ENCODE results near the gene UQCC2. TPM values are rescaled to one million over a fixed set of nuclear protein-coding genes. Genes with fewer than 3 reads are reported as not detected.

The UQCC2 gene
- polyA plus RNA-seq, 3 donors = 58.5 to 68.6 (median 65.6) TPM

DNA sequence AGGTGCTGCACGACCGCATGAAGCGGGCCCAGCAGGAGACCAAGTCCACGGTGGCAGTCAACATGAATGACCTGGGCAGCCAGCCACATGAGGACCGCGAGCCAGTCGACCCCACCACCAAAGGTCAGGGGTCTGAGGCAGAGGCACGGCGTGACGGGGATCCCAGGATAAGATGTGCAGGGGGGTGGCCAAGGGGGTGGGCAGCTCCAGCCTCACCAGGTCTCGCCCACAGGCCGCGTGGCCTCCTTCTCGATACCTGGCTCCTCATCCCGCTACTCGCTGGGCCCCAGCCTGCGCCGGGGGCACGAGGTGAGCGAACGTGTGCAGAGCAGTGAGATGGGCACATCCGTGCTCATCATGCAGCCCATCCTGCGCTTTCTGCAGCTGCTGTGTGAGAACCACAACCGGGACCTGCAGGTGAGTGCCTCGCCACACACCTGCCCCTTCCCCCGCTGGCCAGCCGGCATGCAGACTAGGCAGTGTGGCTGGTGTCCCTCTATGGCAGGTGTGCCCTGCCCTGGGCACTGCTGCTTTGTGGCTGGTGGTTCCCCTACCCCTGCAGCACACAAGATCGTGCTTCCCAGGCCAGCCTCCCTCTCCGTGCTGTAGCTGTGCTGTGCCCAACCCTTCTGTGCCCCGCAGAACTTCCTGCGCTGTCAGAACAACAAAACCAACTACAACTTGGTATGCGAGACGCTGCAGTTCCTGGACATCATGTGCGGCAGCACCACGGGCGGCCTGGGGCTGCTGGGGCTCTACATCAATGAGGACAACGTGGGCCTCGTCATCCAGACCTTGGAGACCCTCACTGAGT, 25.9 kb downstream of the UQCC2 start:
- no peak for DNase-seq (ENCODE audit: extremely low read depth in 1 of 11, low read depth in 9 of 11, low spot score in 4 of 11)

DNA sequence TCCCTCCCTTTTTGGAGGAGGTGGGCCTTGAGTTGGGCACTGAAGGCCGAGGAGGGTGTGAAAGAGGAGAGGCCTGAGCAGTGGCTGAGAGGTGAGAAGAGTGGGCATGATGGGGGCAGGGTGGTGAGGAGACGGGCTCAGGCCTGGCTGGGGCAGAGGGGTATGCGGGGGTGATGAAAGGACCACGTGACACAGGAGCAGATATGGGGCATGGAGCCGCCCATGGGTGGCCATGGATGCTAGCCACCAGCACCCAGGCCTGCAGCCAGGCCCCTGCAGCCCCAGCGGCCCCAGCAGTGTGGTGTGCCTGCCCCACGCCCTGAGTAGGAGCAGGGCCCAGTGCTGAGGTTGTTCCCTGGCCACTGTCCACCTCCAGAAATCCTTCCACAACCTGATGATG, 26.5 kb downstream of the UQCC2 start:
- no peak for DNase-seq (ENCODE audit: extremely low read depth in 1 of 11, low read depth in 9 of 11, low spot score in 4 of 11)

DNA sequence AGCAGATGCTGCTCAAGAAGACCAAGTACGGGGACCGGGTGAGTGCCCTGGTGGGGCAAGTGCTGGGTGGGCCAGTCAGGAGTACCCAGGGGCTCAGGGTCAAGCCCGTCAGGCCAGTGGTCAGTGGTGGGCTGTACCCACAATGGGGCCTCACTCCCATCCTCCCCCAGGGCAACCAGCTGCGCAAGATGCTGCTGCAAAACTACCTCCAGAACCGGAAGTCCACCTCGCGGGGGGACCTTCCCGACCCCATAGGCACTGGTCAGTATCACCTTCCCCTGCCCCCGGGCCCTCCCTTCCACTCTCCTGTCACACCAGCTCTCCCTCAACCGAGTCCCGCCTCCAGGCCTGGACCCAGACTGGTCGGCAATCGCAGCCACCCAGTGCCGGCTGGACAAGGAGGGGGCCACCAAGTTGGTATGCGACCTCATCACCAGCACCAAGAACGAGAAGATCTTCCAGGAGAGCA, 27.0 kb downstream of the UQCC2 start:
- DNase-seq (ENCODE audit: extremely low read depth in 1 of 11, low read depth in 9 of 11, low spot score in 4 of 11) = no peak

DNA sequence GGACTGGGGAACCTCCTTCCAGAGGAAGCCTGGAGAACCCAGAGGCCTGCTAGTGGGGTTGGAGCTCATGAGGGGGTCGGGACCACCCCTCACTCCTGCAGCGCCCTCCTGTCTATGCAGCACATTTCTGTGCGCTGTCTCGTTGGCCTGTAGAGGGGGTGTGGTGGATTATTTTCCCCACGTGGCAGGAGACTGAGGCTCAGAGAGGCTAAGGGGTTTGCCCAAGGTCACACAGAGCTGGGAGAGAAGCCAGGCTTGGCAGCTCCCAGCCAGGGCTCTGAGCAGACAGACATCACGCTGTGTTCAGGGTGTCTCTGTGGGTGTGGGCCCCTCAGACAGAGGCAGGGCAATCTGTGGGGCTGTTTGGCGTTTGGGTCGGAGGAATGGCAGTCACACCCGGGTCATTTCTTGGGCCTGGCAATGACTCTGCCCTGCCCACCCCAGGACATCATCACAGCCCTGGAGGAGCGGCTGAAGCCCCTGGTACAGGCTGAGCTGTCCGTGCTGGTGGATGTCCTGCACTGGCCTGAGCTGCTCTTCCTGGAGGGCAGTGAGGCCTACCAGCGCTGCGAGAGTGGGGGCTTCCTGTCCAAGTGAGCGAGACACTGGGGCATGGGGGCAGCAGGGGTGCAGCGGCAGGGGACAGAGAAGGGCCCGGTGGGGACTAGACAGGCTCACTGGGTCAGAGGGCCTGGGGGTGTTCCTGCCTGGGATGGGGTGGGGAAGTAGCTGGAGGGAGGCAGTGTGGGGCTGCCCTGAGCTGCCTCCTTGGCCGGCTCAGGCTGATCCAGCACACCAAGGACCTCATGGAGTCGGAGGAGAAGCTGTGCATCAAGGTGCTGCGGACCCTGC, 27.7 kb downstream of the UQCC2 start:
- no peak for DNase-seq (ENCODE audit: extremely low read depth in 1 of 11, low read depth in 9 of 11, low spot score in 4 of 11)

DNA sequence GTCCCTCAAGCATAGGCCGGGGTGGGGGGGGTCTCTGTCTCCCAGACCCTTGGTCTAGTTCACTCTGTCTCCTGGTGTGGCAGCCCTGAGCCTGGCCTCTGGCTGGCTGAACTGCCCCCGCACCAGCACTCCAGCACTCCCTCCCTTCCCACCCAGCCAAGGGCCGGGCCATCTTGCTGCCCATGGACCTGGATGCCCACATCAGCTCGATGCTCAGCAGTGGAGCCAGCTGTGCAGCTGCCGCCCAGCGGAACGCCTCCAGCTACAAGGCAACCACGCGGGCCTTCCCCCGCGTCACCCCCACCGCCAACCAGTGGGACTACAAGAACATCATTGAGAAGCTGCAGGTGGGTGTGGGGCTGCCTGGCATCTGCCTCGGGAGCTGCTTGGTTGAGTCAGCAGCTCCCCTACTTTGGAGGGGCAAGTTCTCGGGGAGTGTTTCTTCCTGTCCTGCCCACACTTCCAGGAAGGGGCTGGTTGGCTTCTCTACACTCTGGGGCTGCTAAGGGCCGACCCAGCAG, 28.4 kb downstream of the UQCC2 start:
- no peak for DNase-seq (ENCODE audit: extremely low read depth in 1 of 11, low read depth in 9 of 11, low spot score in 4 of 11)

DNA sequence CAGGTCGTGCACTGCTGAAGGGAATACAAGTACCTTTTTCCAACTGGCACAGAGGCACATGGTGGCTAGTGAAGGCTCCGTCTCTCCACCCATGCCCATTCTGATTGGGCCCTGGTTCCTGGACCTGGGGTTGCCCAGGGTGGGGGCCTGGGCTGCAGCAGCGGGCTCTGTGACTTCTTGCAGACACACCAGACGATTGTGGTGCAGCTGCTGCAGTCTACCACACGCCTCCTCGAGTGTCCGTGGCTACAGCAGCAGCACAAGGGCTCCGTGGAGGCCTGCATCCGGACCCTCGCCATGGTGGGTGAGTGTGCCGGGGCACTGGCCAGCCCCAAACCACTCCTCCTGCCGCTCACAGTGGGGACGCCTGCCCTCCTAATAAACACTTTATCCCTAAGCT, 29.2 kb downstream of the UQCC2 start:
- no peak for DNase-seq (ENCODE audit: extremely low read depth in 1 of 11, low read depth in 9 of 11, low spot score in 4 of 11)

DNA sequence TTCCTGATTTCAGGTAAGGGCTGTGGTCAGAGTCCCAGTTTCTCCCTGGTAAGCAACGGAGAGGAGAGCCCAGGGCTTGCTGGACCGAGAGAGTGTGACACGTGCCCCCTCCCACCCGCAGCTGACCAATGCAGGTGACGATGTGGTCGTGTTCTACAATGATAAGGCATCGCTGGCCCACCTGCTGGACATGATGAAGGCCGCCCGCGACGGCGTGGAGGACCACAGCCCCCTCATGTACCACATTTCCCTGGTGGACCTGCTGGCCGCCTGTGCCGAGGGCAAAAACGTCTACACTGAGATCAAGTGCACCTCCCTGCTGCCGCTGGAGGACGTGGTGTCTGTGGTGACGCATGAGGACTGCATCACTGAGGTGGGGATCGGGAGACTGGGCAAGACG, 31.7 kb downstream of the UQCC2 start:
- DNase-seq (ENCODE audit: extremely low read depth in 1 of 11, low read depth in 9 of 11, low spot score in 4 of 11) = no peak

DNA sequence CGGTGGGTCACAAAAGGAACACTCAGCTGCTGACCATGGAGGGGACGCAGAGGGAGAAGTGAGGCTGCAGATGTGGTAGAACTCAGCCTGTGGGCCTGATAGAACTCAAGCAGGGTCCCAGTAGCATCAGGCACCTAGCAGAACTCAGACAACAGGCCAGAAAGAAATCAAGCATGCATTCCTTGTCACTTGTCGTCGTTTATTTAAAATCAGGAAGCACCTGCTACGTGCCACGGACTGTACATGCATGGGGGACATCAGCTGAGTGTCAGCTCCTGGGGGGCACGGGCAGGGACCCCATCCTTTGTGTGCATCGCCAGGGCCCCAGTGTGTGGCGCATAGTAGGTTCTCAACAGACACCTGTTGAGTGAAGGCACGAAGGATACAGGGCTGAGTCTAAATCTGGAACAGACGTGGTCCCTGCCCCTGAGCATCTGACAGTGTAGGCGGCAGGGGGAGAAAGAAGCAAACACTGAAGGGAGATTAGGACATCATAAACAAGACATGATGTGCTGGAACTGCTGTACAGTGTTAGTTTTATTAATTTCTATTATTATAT, 32.5 kb downstream of the UQCC2 start:
- no peak for DNase-seq (ENCODE audit: extremely low read depth in 1 of 11, low read depth in 9 of 11, low spot score in 4 of 11)

DNA sequence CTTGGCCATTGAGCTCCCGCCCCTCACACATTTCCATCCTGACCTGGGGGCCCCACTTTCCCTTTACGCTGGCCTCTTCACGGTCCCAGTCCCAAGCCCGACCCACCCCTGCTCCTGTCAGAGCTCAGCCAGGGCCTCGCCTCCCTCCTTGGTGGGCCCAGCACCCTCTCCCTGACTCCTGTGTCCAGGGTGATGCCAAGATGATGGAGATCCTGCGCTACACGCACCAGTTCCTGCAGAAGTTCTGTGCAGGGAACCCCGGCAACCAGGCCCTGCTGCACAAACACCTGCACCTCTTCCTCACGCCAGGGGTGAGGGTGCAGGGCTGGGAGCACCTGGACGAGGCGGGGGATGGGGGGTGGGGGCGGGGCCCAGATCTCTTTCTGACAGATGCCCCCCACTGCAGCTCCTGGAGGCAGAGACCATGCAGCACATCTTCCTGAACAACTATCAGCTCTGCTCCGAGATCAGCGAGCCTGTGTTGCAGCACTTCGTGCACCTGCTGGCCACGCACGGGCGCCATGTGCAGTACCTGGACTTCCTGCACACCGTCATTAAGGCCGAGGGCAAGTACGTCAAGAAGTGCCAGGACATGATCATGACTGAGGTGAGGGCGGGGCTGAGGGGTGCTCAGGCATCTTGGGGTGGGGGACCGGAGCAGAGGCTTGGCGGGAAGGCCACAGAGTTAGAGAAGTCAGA, 33.1 kb downstream of the UQCC2 start:
- DNase-seq (ENCODE audit: extremely low read depth in 1 of 11, low read depth in 9 of 11, low spot score in 4 of 11) = no peak

DNA sequence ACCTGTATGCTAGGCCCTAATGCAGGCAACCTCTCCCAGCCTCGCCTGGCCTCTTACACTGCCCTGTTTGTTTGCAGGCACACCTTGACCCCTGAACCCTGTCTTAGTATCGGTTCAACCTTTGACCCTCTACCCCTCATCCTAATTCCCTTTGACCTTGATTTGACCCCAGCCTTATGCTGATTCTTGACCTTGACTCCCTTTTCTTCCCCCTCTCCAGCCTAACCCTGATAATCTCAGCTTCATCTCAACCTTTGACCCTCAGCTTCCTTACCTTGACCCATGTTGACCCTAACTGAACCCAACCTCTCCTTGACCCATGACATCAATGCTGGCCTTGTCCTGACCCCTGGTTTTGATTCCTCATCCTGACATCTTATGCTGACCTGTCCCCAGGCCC, 33.8 kb downstream of the UQCC2 start:
- DNase-seq (ENCODE audit: extremely low read depth in 1 of 11, low read depth in 9 of 11, low spot score in 4 of 11) = no peak

DNA sequence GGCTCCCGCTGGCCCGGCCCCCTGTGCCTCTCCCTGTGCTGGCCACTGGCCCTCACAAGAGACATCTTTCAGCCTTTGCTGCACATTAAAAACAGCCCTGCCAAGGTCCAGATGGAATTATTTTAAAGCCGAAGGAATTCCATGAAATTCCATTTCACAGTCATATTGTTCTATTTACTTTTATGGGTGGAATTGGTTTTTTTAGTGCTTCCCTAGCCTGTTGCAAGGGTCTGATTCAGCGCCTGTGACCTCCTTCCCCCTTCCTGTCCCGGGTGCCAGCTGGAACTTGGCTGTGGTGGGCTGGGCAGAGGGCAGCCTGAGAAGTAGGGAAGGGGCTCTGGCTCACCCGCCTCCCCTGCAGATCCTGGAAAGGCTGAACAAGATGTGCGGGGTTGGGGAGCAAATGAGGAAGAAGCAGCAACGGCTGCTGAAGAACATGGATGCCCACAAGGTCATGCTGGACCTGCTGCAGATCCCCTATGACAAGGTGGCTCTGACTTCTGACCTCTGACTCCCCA, 34.3 kb downstream of the UQCC2 start:
- DNase-seq (ENCODE audit: extremely low read depth in 1 of 11, low read depth in 9 of 11, low spot score in 4 of 11) = no peak

DNA sequence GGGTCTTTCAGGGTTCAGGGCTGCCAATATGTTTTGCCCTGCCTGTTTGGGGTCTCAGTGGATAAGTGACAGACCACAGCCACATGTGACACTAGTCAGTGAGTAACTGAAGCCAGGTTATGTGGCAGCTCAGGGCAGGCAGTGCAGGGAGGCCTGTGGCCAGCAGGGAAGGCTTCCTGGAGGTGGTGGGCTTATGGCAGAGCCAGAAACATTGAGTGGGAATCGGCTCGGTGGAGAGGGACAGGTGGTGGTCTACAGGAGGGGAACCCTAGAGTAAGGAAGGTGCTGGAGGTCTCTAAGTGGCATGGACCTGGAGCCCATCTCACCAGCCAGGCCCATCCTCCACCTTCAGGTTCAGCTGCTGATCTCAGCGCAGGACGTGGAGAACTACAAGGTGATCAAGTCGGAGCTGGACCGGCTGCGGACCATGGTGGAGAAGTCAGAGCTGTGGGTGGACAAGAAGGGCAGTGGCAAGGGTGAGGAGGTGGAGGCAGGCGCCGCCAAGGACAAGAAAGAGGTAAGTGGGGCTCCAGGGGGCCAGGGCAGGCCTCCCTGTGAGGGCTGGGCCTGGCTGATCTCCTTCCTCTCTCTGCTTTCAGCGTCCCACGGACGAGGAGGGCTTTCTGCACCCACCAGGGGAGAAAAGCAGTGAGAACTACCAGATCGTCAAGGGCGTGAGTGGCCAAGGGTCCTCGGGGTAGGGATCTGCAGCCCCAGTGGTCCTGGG, 34.9 kb downstream of the UQCC2 start:
- no peak for DNase-seq (ENCODE audit: extremely low read depth in 1 of 11, low read depth in 9 of 11, low spot score in 4 of 11)

DNA sequence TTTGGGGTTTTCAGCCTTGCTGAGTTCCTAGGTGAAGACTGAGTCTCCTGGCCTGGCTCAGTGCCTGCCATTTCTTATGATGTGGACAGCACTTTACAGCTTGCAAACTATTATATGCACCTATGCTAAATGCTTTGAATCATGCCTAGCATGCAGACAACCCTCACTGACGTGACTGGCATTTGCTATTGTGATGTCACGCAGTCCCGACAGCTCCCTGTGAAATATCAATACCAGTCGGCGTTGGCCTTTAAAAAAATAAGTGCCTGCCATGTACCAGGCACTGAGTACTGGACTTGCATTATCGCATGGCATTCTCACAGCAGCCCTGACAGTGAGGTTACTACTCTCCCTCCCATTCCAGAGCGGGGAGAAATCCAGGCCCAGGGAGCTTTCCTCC, 35.5 kb downstream of the UQCC2 start:
- DNase-seq (ENCODE audit: extremely low read depth in 1 of 11, low read depth in 9 of 11, low spot score in 4 of 11) = no peak

DNA sequence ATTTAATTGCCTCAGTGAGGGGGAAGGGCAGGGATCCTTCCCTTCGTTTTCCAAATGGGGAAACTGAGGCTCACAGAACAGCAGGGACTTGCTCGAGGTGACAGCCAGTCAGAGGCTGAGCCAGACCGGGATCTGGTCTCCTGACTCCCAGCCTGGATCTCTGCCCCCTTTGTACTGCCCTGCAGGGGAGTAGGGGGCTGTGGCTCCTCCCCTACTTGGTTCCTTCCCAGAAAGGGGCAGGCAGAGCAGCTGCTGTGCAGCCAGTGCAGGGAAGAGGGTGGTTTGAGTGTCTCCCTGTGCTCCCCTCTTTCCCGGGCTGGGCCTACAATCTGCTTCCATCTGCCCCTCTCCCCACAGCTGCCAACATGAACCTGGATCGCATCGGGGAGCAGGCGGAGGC, 37.6 kb downstream of the UQCC2 start:
- DNase-seq (ENCODE audit: extremely low read depth in 1 of 11, low read depth in 9 of 11, low spot score in 4 of 11) = no peak

DNA sequence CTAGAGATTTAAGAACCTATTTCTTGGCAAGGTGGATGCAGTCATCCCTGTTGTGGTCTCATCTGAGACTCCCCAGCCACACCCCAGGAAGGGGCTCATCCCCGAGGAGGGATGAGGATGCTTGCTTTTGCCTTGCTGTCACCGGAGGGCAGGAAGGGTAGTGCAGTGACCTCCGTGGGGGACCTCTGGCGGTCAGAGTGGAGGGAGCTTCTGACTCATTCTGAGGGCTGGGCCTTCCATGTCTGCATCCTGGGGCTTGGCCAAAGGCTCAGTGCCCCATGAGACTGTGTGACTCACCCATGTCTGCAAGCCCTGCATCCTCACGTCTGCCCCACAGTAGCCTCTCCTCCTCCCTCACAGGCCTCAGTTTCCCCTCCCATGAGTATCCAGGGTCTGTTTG, 38.7 kb downstream of the UQCC2 start:
- DNase-seq (ENCODE audit: extremely low read depth in 1 of 11, low read depth in 9 of 11, low spot score in 4 of 11) = no peak

DNA sequence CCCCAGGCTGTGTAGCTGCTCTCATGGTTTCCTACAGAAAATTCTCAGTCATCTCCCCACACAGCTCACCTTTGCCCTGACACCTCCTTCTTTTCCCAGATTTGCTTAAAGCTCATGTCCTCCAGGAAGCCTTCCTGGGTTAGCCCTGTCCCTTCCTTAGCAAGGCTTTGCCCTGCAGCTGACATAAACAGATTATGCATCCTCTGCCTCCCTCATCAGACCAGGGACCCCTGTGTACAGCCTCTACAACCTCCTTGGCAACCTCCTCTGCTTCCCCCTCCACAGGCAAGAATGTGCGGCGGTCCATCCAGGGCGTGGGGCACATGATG, 39.8 kb downstream of the UQCC2 start:
- no peak for DNase-seq (ENCODE audit: extremely low read depth in 1 of 11, low read depth in 9 of 11, low spot score in 4 of 11)

DNA sequence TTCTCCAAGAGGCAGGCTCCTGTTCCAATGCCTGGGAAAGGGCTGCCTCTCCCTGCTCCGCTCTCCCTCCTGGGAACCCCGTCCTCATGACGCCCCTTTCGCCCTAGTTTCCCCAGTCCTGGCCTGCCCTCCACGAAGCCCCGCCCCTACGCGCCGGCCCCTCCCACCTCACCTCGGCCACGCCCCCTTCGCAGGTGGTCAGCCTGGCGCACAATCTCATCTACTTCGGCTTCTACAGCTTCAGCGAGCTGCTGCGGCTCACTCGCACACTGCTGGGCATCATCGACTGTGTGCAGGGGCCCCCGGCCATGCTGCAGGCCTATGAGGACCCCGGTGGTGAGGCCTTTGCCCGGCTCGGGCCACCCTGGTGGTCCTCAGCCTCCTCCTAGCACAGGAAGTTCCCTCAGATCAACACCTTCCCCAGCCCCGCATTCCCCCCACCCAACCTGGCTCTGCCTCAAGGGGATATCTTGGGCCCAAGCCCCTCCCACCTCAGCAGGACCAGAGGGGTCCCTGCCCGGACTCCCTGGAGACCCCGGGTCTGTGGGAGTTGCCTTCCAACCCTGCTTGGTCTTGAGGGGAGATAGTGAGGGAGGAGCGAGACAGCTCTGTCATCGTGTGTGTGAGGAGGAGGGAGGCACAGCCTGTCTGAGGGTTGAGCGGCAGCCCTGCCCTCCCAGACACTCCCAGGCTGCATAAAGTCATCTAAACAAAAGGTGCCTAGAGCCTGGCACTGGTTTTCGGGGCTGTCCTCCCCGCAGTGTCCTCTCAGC, 40.3 kb downstream of the UQCC2 start:
- no peak for DNase-seq (ENCODE audit: extremely low read depth in 1 of 11, low read depth in 9 of 11, low spot score in 4 of 11)

Data from renal cortex interstitium (tissue), 11 donors.